SK-N-SH (cell line): ENCODE measurements around the gene TSGA10. TPM values are rescaled to one million over a fixed set of nuclear protein-coding genes. Genes with fewer than 3 reads are reported as not detected.

Experiments used
- CTCF ChIA-PET: fragments of 300-600, 350-600 bp; formaldehyde crosslinking; extraction: SDS; loops from one replicate; lab custom pipeline; 2021; lab: Yijun Ruan, JAX
- POLR2A ChIA-PET: fragments of 350-600 bp; sonication (Branson Sonifier 250); formaldehyde crosslinking; extraction: SDS; loops from one replicate; lab custom pipeline; 2020; ENCODE audit warnings: antibody characterized with exemption, inconsistent platforms; lab: Yijun Ruan, JAX
- DNase-seq: peaks from one replicate; pipeline ENCODE4 v3.0.0; 2012
- H2AFZ ChIP-seq: fragments of 200-600 bp; sonication (generic); 2 replicates; pipeline ENCODE4 v1.8.1; 2016; ENCODE audit warnings: antibody characterized with exemption, mild to moderate bottlenecking, low read depth
- H3F3A ChIP-seq: fragments of 200-600 bp; sonication (generic); replicated peaks from 2 replicates; pipeline ENCODE3; 2016; ENCODE audit warnings: antibody characterized with exemption, mild to moderate bottlenecking; ENCODE audit not compliant: insufficient read depth
- H3K27ac ChIP-seq, 2 experiments: fragments of 200-500 bp in 1 of 2; fragments of 200-600 bp in 1 of 2; sonication (Bioruptor generic) in 1 of 2; sonication (generic), shearing (Covaris generic) in 1 of 2; 2 replicates each; pipeline versions ENCODE4 v1.5.1 to v1.6.1; 2014 to 2016; ENCODE audit warnings: low read depth in 2 of 2, inconsistent platforms in 1 of 2, low read length in 1 of 2, mild to moderate bottlenecking in 1 of 2, mixed read lengths in 1 of 2
- H3K27me3 ChIP-seq: fragments of 200-600 bp; sonication (generic), shearing (Covaris generic); 2 replicates; pipeline ENCODE4 v1.6.1; 2016; ENCODE audit warnings: mixed run types; ENCODE audit not compliant: insufficient read depth
- H3K36me3 ChIP-seq, 2 experiments: fragments of 200-500 bp in 1 of 2; fragments of 200-600 bp in 1 of 2; sonication (Bioruptor generic) in 1 of 2; sonication (generic) in 1 of 2; replicated peaks in 1 of 2; 2 replicates each; pipeline versions ENCODE3 to v1.5.1; 2014 to 2016; ENCODE audit warnings: low read length in 1 of 2, mild to moderate bottlenecking in 1 of 2; ENCODE audit not compliant: insufficient read depth in 2 of 2, control insufficient read depth in 1 of 2
- H3K4me1 ChIP-seq, 2 experiments: fragments of 200-500 bp in 1 of 2; fragments of 200-600 bp in 1 of 2; sonication (Bioruptor generic) in 1 of 2; sonication (generic), shearing (Covaris generic) in 1 of 2; 2 replicates each; pipeline versions ENCODE4 v1.5.1 to v1.6.1; 2014 to 2016; ENCODE audit warnings: low read depth in 1 of 2, low read length in 1 of 2, mixed run types in 1 of 2; ENCODE audit not compliant: insufficient read depth in 2 of 2, control insufficient read depth in 1 of 2
- H3K4me2 ChIP-seq: fragments of 200-600 bp; sonication (generic), shearing (Covaris generic); 2 replicates; pipeline ENCODE4 v1.6.1; 2017; ENCODE audit warnings: mixed run types
- H3K4me3 ChIP-seq, 2 experiments: fragments of 200-500 bp in 1 of 2; fragments of 200-600 bp in 1 of 2; sonication (Bioruptor generic) in 1 of 2; sonication (generic), shearing (Covaris generic) in 1 of 2; 2 replicates each; pipeline versions ENCODE4 v1.5.1 to v1.8.1; 2014 to 2016; ENCODE audit warnings: low read depth in 2 of 2, inconsistent platforms in 1 of 2, low read length in 1 of 2, mild to moderate bottlenecking in 1 of 2, mixed read lengths in 1 of 2, moderate library complexity in 1 of 2
- H3K79me2 ChIP-seq: fragments of 200-600 bp; sonication (generic); 2 replicates; pipeline ENCODE4 v1.8.1; 2017; ENCODE audit warnings: mild to moderate bottlenecking; ENCODE audit not compliant: insufficient read depth
- H3K9ac ChIP-seq: fragments of 200-600 bp; sonication (generic); 2 replicates; pipeline ENCODE4 v1.6.1; 2017; ENCODE audit warnings: mixed run types
- H3K9me2 ChIP-seq: fragments of 200-600 bp; sonication (generic); 2 replicates; pipeline ENCODE4 v1.6.1; 2017; ENCODE audit warnings: mixed run types
- H3K9me3 ChIP-seq: fragments of 200-600 bp; sonication (generic); 2 replicates; pipeline ENCODE4 v1.6.1; 2017; ENCODE audit warnings: mixed run types, mild to moderate bottlenecking, moderate library complexity
- H4K20me1 ChIP-seq: fragments of 200-600 bp; sonication (generic); 2 replicates; pipeline ENCODE4 v1.6.1; 2017; ENCODE audit warnings: mild to moderate bottlenecking, mixed run types; ENCODE audit not compliant: insufficient read depth
- ELF1 ChIP-seq: IDR thresholded peaks from 2 replicates; pipeline ENCODE4 v1.4.0; 2012
- EZH2phosphoT487 ChIP-seq: fragments of 200-600 bp; sonication (generic); IDR thresholded peaks from 2 replicates; pipeline ENCODE4 v1.6.1; 2017; ENCODE audit warnings: low read depth, mixed run types, mild to moderate bottlenecking, antibody characterized with exemption, moderate library complexity, borderline replicate concordance
- FOSL2 ChIP-seq: IDR thresholded peaks from 2 replicates; pipeline ENCODE4 v1.4.0; 2012; ENCODE audit warnings: low read depth, mild to moderate bottlenecking, moderate library complexity, borderline replicate concordance
- FOXJ3 ChIP-seq: sonication (generic); formaldehyde crosslinking; IDR thresholded peaks from 2 replicates; pipeline ENCODE4 v1.5.1; 2020; ENCODE audit warnings: mild to moderate bottlenecking, missing genetic modification reagents
- JUND ChIP-seq: IDR thresholded peaks from 2 replicates; pipeline ENCODE4 v1.4.0; 2012
- NFIC ChIP-seq: IDR thresholded peaks from 2 replicates; pipeline ENCODE4 v1.4.0; 2012; ENCODE audit warnings: borderline replicate concordance
- NRF1 ChIP-seq: IDR thresholded peaks from 2 replicates; pipeline ENCODE4 v1.6.1; 2012; ENCODE audit warnings: low read depth, mild to moderate bottlenecking, low read length
- REST ChIP-seq: IDR thresholded peaks from 2 replicates; pipeline ENCODE4 v1.6.1; 2012; ENCODE audit warnings: mild to moderate bottlenecking, low read depth, low read length, moderate library complexity
- SIN3A ChIP-seq: IDR thresholded peaks from 2 replicates; pipeline ENCODE4 v1.6.1; 2012; ENCODE audit warnings: low read depth, mild to moderate bottlenecking, low read length, moderate library complexity, borderline replicate concordance
- SMC3 ChIP-seq: IDR thresholded peaks from 2 replicates; pipeline ENCODE4 v1.6.1; 2012; ENCODE audit warnings: low read depth, low read length, improper control_type of control experiment
- TAF1 ChIP-seq: IDR thresholded peaks from 2 replicates; pipeline ENCODE4 v1.6.1; 2012; ENCODE audit warnings: low read depth, mild to moderate bottlenecking, low read length, moderate library complexity, borderline replicate concordance
- TEAD4 ChIP-seq: IDR thresholded peaks from 2 replicates; pipeline ENCODE4 v1.4.0; 2012; ENCODE audit warnings: mild to moderate bottlenecking, borderline replicate concordance; ENCODE audit not compliant: insufficient read depth
- USF1 ChIP-seq: IDR thresholded peaks from 2 replicates; pipeline ENCODE4 v1.4.0; 2012; ENCODE audit warnings: low read depth, borderline replicate concordance
- YY1 ChIP-seq: IDR thresholded peaks from 2 replicates; pipeline ENCODE4 v1.4.0; 2012; ENCODE audit warnings: low read depth, mild to moderate bottlenecking
- WGBS: methylation state at CpG from one replicate; pipeline ENCODE4 v1.1.6; 2017; ENCODE audit warnings: low lambda C conversion rate; 5-methylcytosine and 5-hydroxymethylcytosine counted together
- polyA plus RNA-seq, 3 experiments: library from polyadenylated mRNA; depleted of rRNA; stranded (reverse); fragments of >200 nt; gene quantifications; 2 replicates each; pipeline ENCODE4 v1.2.3, GENCODE V29; 2012
- TF ChIP-seq, protein P1 (sequence below): IDR thresholded peaks from 2 replicates; pipeline ENCODE4 v1.4.0; 2012; ENCODE audit warnings: low read depth

The TSGA10 gene
- polyA plus RNA-seq, 1 of the 3 experiments (the other 2 are of a cell fraction): 1.8 TPM

GRCh38 chr2:99184811-99185210, 30.1 kb upstream of the TSGA10 start:
- H3K27ac ChIP-seq: no peak overlapping the region
- no peaks in the 10 kb centered on the region for H3K9me3 ChIP-seq
- H3F3A ChIP-seq: peaks cover 5% of the 10 kb centered on the region
- no peak overlapping the region for H3K9ac ChIP-seq
- CTCF ChIA-PET: no interaction called here
- H2AFZ ChIP-seq: no peak overlapping the region
- no peak overlapping the region for H3K4me2 ChIP-seq
- no peaks in the 10 kb centered on the region for H3K9me2 ChIP-seq
- no peaks in the 10 kb centered on the region for H3K27me3 ChIP-seq
- TF ChIP-seq TEAD4 (no peak), NFIC (no peak), USF1 (no peak), JUND (no peak), YY1 (no peak), FOXJ3 (no peak), TAF1 (no peak)
- TF ChIP-seq, protein P1, sequence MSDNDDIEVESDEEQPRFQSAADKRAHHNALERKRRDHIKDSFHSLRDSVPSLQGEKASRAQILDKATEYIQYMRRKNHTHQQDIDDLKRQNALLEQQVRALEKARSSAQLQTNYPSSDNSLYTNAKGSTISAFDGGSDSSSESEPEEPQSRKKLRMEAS: no peak
- H3K4me1 ChIP-seq: peaks cover 0 to 10% of the 10 kb centered on the region in 2 experiments; a peak in 2 of 4 replicates
- H3K36me3 ChIP-seq: peaks cover 9 to 15% of the 10 kb centered on the region in 2 experiments
- peaks cover 93% of the 10 kb centered on the region for H3K79me2 ChIP-seq
- POLR2A ChIA-PET: no interaction called here
- 82% methylated on average over 6 of the region's 6 CpGs for WGBS
- H4K20me1 ChIP-seq: peaks cover 10% of the 10 kb centered on the region; the same call in 1 of the 2 replicates
- H3K4me3 ChIP-seq: no peak overlapping the region
- no peak for DNase-seq

DNA sequence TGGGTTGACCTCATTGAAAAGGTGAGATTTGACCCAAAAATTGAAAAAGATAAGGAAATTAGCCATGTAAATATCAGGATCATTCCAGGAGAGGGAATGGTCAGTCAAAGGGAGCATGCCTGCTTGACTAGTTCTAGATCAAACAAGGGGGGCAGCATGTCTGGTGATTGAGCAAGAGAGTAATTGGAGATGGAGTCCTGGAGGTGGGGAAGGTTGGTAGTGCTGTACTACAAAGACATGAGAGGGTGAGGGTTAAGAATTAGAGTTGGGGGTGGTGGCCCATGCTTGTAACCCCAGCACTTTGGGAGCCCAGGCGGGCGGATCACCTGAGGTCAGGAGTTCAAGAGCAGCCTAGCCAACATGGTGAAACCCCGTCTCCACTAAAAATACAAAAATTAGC, 28.3 kb upstream of the TSGA10 start:
- POLR2A ChIA-PET: no interaction called here
- Histone ChIP-seq H2AFZ (no peak overlapping the region), H3F3A (peaks cover 5% of the 10 kb centered on the region), H3K36me3 (peaks cover 3% of the 10 kb centered on the region in 2 experiments), H3K79me2 (peaks cover 90% of the 10 kb centered on the region), H3K9ac (no peak overlapping the region), H3K27ac (no peak overlapping the region), H3K27me3 (no peaks in the 10 kb centered on the region), H3K4me3 (peak overlapping the region in 1 of 2 experiments; percentile 89; a peak in 1 of 4 replicates), H3K9me3 (no peaks in the 10 kb centered on the region), H3K4me1 (peaks cover 0 to 16% of the 10 kb centered on the region in 2 experiments; a peak in 2 of 4 replicates), H4K20me1 (peaks cover 10% of the 10 kb centered on the region; the same call in 1 of the 2 replicates), H3K4me2 (peak overlapping the region; percentile 88; the same call in 1 of the 2 replicates), H3K9me2 (no peaks in the 10 kb centered on the region)
- TF ChIP-seq SIN3A: no peak
- no peak for DNase-seq
- CTCF ChIA-PET: no interaction called here
- 94% methylated on average over 3 of the region's 3 CpGs for WGBS

GRCh38 chr2:99181624-99182000, 26.9 kb upstream of the TSGA10 start:
- Histone ChIP-seq H3K4me2 (peak overlapping the region; percentile 88), H3F3A (peaks cover 5% of the 10 kb centered on the region), H3K79me2 (peaks cover 89% of the 10 kb centered on the region), H3K9me3 (no peaks in the 10 kb centered on the region), H3K4me3 (peak overlapping the region; percentile 89 to 95), H4K20me1 (peaks cover 10% of the 10 kb centered on the region; the same call in 1 of the 2 replicates), H2AFZ (peak overlapping the region; percentile 71), H3K27me3 (no peaks in the 10 kb centered on the region), H3K36me3 (peaks cover 0 to 3% of the 10 kb centered on the region in 2 experiments), H3K9me2 (no peaks in the 10 kb centered on the region), H3K9ac (peak overlapping the region; percentile 80), H3K4me1 (peaks cover 0 to 16% of the 10 kb centered on the region in 2 experiments; a peak in 2 of 4 replicates), H3K27ac (peak overlapping the region; percentile 69 to 91)
- CTCF ChIA-PET: interaction anchor here (0.6 to 1.0 kb wide), 4 partner anchors 27 to 367 kb away, joined by 3 to 6 read pairs (median 4); partner anchors contain the start of genes EIF5B, LIPT1 and TSGA10
- DNase-seq: peak; percentile 30
- 2% methylated on average over 4 of the region's 4 CpGs for WGBS
- POLR2A ChIA-PET: interaction anchor here (0.6 to 2.0 kb wide), 2 partner anchors 41 to 153 kb away, joined by 3 to 8 read pairs; partner anchors contain the start of gene C2orf15
- no peak for TF ChIP-seq USF1
- TF ChIP-seq EZH2phosphoT487: no peak
- TF ChIP-seq FOSL2: no peak
- TF ChIP-seq REST: no peak
- no peak for TF ChIP-seq SMC3
- TF ChIP-seq NRF1: no peak
- TF ChIP-seq ELF1: no peak
